HG02970 (cell line): ENCODE results near the gene KDF1.

Experiments
- ATAC-seq: cut with Tn5 transposase; IDR thresholded peaks from one replicate; pipeline ENCODE4 v1.9.1; 2021; ENCODE audit warnings: mild to moderate bottlenecking, moderate library complexity, moderate number of reproducible peaks; ENCODE audit not compliant: unreplicated experiment, low FRiP score

The KDF1 gene

GRCh38 chr1:26959722-26960624 lies at the start of gene KDF1:
TSS of gene KDF1 (minus strand) at chr1:26960468. CDS start at chr1:26952380, 8,088 bp downstream.
- ATAC-seq = no peak

GRCh38 chr1:27009601-27010197 lies 49.4 kb upstream of the KDF1 start:
- ATAC-seq = no peak

- ATAC-seq = no peak
Observed at GRCh38 chr1:27007909-27008582, 47.8 kb upstream of the KDF1 start.

- ATAC-seq = no peak
Observed at GRCh38 chr1:27006683-27007082, 46.4 kb upstream of the KDF1 start.

GRCh38 chr1:27005648-27006496 lies 45.6 kb upstream of the KDF1 start:
- no peak for ATAC-seq

GRCh38 chr1:27005166-27005530 lies 44.9 kb upstream of the KDF1 start:
- no peak for ATAC-seq

- ATAC-seq = no peak
Observed at GRCh38 chr1:27004471-27005165, 44.4 kb upstream of the KDF1 start.

- no peak for ATAC-seq
Observed at GRCh38 chr1:27003745-27004470, 43.6 kb upstream of the KDF1 start.

- ATAC-seq = no peak
Observed at GRCh38 chr1:27001570-27002360, 41.5 kb upstream of the KDF1 start.

GRCh38 chr1:27000817-27001460 lies 40.7 kb upstream of the KDF1 start:
- ATAC-seq = no peak

GRCh38 chr1:27000090-27000816 lies 40.0 kb upstream of the KDF1 start:
- ATAC-seq = no peak

GRCh38 chr1:26999440-26999987 lies 39.2 kb upstream of the KDF1 start:
- ATAC-seq = no peak

- ATAC-seq = no peak
Observed at GRCh38 chr1:26998429-26999300, 38.4 kb upstream of the KDF1 start.

- ATAC-seq = no peak
Observed at GRCh38 chr1:26996665-26997064, 36.4 kb upstream of the KDF1 start.

GRCh38 chr1:26996024-26996423 lies 35.8 kb upstream of the KDF1 start:
- ATAC-seq = no peak
